HAP-1 (cell line): ENCODE results near the gene SERPINA1.

Experiments
- DNase-seq, 2 experiments: peaks; one replicate each; pipeline ENCODE4 v3.0.0-alpha.2; 2016 to 2020; ENCODE audit warnings: low spot score in 2 of 2
- H3K27me3 ChIP-seq: fragments of 250-450 bp; sonication (Bioruptor Pico); 2 replicates; pipeline ENCODE4 v1.5.1; 2020; ENCODE audit warnings: low read depth, mild to moderate bottlenecking, moderate library complexity
- H3K36me3 ChIP-seq: fragments of 250-450 bp; sonication (Bioruptor Pico); replicated peaks from 2 replicates; pipeline ENCODE4 v1.5.1; 2020; ENCODE audit warnings: mild to moderate bottlenecking
- H3K4me1 ChIP-seq: fragments of 250-450 bp; sonication (Bioruptor Pico); 2 replicates; pipeline ENCODE4 v1.5.1; 2020; ENCODE audit warnings: mild to moderate bottlenecking
- H3K4me3 ChIP-seq: fragments of 250-450 bp; sonication (Bioruptor Pico); 2 replicates; pipeline ENCODE4 v1.5.1; 2020; ENCODE audit warnings: mild to moderate bottlenecking, moderate library complexity
- H3K9me3 ChIP-seq: fragments of 250-450 bp; sonication (Bioruptor Pico); 2 replicates; pipeline ENCODE4 v1.5.1; 2020; ENCODE audit warnings: mild to moderate bottlenecking, moderate library complexity
- in situ Hi-C: fragments of 300-500 bp; cut with MboI; formaldehyde crosslinking; loops from 3 replicates; pipeline ENCODE4 v1.14.3; 2020; ENCODE audit warnings: low sequenced_read_pairs, inconsistent platforms, mixed read lengths

Gene SERPINA1

GRCh38 chr14:94383777-94384176 lies 4.6 kb downstream of the SERPINA1 start:
- Histone ChIP-seq H3K4me1 (peaks cover 5% of the 10 kb centered on the region; the same call in 1 of the 2 replicates), H3K36me3 (no peaks in the 10 kb centered on the region), H3K27me3 (no peaks in the 10 kb centered on the region), H3K4me3 (no peak overlapping the region), H3K9me3 (no peaks in the 10 kb centered on the region)
- no peak for DNase-seq
- in situ Hi-C loops, result no loop called here

GRCh38 chr14:94382716-94383596 lies 5.4 kb downstream of the SERPINA1 start:
- no peaks in the 10 kb centered on the region for H3K9me3 ChIP-seq
- in situ Hi-C loops, result no loop called here
- no peaks in the 10 kb centered on the region for H3K36me3 ChIP-seq
- no peak overlapping the region for H3K4me3 ChIP-seq
- peaks cover 5% of the 10 kb centered on the region; the same call in 1 of the 2 replicates for H3K4me1 ChIP-seq
- DNase-seq, result no peak
- H3K27me3 ChIP-seq, result no peaks in the 10 kb centered on the region

- in situ Hi-C loops, result no loop called here
- no peak overlapping the region for H3K4me3 ChIP-seq
- DNase-seq, result no peak
- peaks cover 5% of the 10 kb centered on the region; the same call in 1 of the 2 replicates for H3K4me1 ChIP-seq
- no peaks in the 10 kb centered on the region for H3K36me3 ChIP-seq
- no peaks in the 10 kb centered on the region for H3K27me3 ChIP-seq
- no peaks in the 10 kb centered on the region for H3K9me3 ChIP-seq
These were observed 6.2 kb downstream of the SERPINA1 start for GRCh38 chr14:94382099-94382715.

- Histone ChIP-seq H3K4me1 (peaks cover 5% of the 10 kb centered on the region; the same call in 1 of the 2 replicates), H3K27me3 (no peaks in the 10 kb centered on the region), H3K36me3 (no peaks in the 10 kb centered on the region), H3K4me3 (no peak overlapping the region), H3K9me3 (no peaks in the 10 kb centered on the region)
- in situ Hi-C loops, result no loop called here
- DNase-seq, result no peak
These were observed 7.0 kb downstream of the SERPINA1 start for GRCh38 chr14:94381149-94382030.

GRCh38 chr14:94380225-94381148 lies 7.9 kb downstream of the SERPINA1 start:
- H3K4me3 ChIP-seq, result no peak overlapping the region
- H3K4me1 ChIP-seq, result peaks cover 5% of the 10 kb centered on the region; the same call in 1 of the 2 replicates
- no peak for DNase-seq
- in situ Hi-C loops, result no loop called here
- H3K36me3 ChIP-seq, result no peaks in the 10 kb centered on the region
- H3K9me3 ChIP-seq, result no peaks in the 10 kb centered on the region
- H3K27me3 ChIP-seq, result no peaks in the 10 kb centered on the region

- no peak overlapping the region for H3K4me3 ChIP-seq
- DNase-seq, result no peak
- in situ Hi-C loops, result no loop called here
- H3K36me3 ChIP-seq, result no peaks in the 10 kb centered on the region
- no peaks in the 10 kb centered on the region for H3K27me3 ChIP-seq
- H3K4me1 ChIP-seq, result peaks cover 5% of the 10 kb centered on the region; the same call in 1 of the 2 replicates
- no peaks in the 10 kb centered on the region for H3K9me3 ChIP-seq
These were observed 8.8 kb downstream of the SERPINA1 start for GRCh38 chr14:94379291-94380224.

GRCh38 chr14:94378527-94379290 lies 9.7 kb downstream of the SERPINA1 start:
- in situ Hi-C loops, result no loop called here
- DNase-seq, result no peak
- H3K4me1 ChIP-seq, result peaks cover 5% of the 10 kb centered on the region; the same call in 1 of the 2 replicates
- H3K36me3 ChIP-seq, result no peaks in the 10 kb centered on the region
- H3K9me3 ChIP-seq, result no peaks in the 10 kb centered on the region
- H3K27me3 ChIP-seq, result no peaks in the 10 kb centered on the region
- H3K4me3 ChIP-seq, result no peak overlapping the region

- no peaks in the 10 kb centered on the region for H3K27me3 ChIP-seq
- no peaks in the 10 kb centered on the region for H3K9me3 ChIP-seq
- DNase-seq, result no peak
- H3K4me3 ChIP-seq, result no peak overlapping the region
- no peaks in the 10 kb centered on the region for H3K36me3 ChIP-seq
- H3K4me1 ChIP-seq, result peaks cover 5% of the 10 kb centered on the region; the same call in 1 of the 2 replicates
- in situ Hi-C loops, result no loop called here
These were observed 10.4 kb downstream of the SERPINA1 start for GRCh38 chr14:94377866-94378470.

GRCh38 chr14:94376976-94377865 lies 11.2 kb downstream of the SERPINA1 start:
- H3K27me3 ChIP-seq, result no peaks in the 10 kb centered on the region
- H3K9me3 ChIP-seq, result no peaks in the 10 kb centered on the region
- peaks cover 5% of the 10 kb centered on the region; the same call in 1 of the 2 replicates for H3K4me1 ChIP-seq
- DNase-seq, result no peak
- in situ Hi-C loops, result no loop called here
- no peaks in the 10 kb centered on the region for H3K36me3 ChIP-seq
- no peak overlapping the region for H3K4me3 ChIP-seq

- H3K36me3 ChIP-seq, result no peaks in the 10 kb centered on the region
- in situ Hi-C loops, result no loop called here
- no peaks in the 10 kb centered on the region for H3K4me1 ChIP-seq
- H3K27me3 ChIP-seq, result no peaks in the 10 kb centered on the region
- no peaks in the 10 kb centered on the region for H3K9me3 ChIP-seq
- no peak for DNase-seq
- H3K4me3 ChIP-seq, result no peak overlapping the region
These were observed 12.1 kb downstream of the SERPINA1 start for GRCh38 chr14:94376108-94376975.
